Left ventricle myocardium inferior (tissue), 1 donor: Measurements from ENCODE around the gene MRPS34. TPM values are rescaled to one million over a fixed set of nuclear protein-coding genes. Genes with fewer than 3 reads are reported as not detected.
A peak's percentile ranks its signal among the peaks of the same experiment; 100 is the strongest.

Experiments
- DNase-seq: peaks from one replicate; pipeline ENCODE4 v3.0.0-alpha.2; 2020
- H3K27ac ChIP-seq: fragments of 200-600 bp; replicated peaks from 2 replicates; pipeline ENCODE4 v1.8.0; 2021
- H3K27me3 ChIP-seq: fragments of 200-600 bp; 2 replicates; pipeline ENCODE4 v1.8.0; 2021; ENCODE audit warnings: low read depth
- H3K36me3 ChIP-seq: fragments of 200-600 bp; 2 replicates; pipeline ENCODE4 v1.8.0; 2021
- H3K4me1 ChIP-seq: fragments of 200-600 bp; 2 replicates; pipeline ENCODE4 v1.8.0; 2021
- H3K4me3 ChIP-seq: fragments of 200-600 bp; 2 replicates; pipeline ENCODE4 v1.8.0; 2021; ENCODE audit warnings: mild to moderate bottlenecking, moderate library complexity
- H3K9me3 ChIP-seq: fragments of 200-600 bp; replicated peaks from 2 replicates; pipeline ENCODE4 v1.8.0; 2021
- intact Hi-C: fragments of 100-400 bp; cut with micrococcal nuclease; formaldehyde crosslinking; loops from one replicate; pipeline ENCODE4 v1.11.0; 2022
- long read RNA-seq: library from polyadenylated mRNA; unstranded; transcript quantifications from one replicate; pipeline ENCODE4 v2.0.0, GENCODE V29; 2021
- total RNA-seq: library from RNA; stranded (reverse); fragmentation: NEBNext Ultra II Directional; extraction: Animal tissue kit (Norgen Biotek cat#: 25700); gene quantifications from one replicate; pipeline ENCODE4 v1.2.1, GENCODE V29; 2021
- TF ChIP-seq, protein P1 (sequence below): fragments of 200-600 bp; IDR thresholded peaks from 2 replicates; pipeline ENCODE4 v1.8.0; 2021; ENCODE audit warnings: antibody characterized with exemption, mild to moderate bottlenecking, borderline replicate concordance
- donor health status: DM: no; HTN: yes; CAD: no; lungs with severe emphysema.

Gene MRPS34
- 78.0 TPM for total RNA-seq
- long read RNA-seq, transcript MRPS34-201 (3 exons, 1,040 nt), result minor isoform, 6 of 123 reads
- long read RNA-seq, transcript MRPS34-202 (3 exons, 1,024 nt), result major isoform, 104 of 123 reads
- long read RNA-seq, partial matches to known transcripts, result 2 of 123 reads
- long read RNA-seq, other reads (novel, unspliced or antisense), result 10 of 123 reads

- Histone ChIP-seq H3K4me1 (peaks cover 65% of the 10 kb centered on the region), H3K27me3 (no peaks in the 10 kb centered on the region), H3K4me3 (peak within 1 kb of the TSS; percentile 92), H3K27ac (peak within 1 kb of the TSS; percentile 95), H3K9me3 (no peaks in the 10 kb centered on the region), H3K36me3 (peaks cover 45% of the 10 kb centered on the region)
- intact Hi-C loops, result no loop called here
- TF ChIP-seq, protein P1, sequence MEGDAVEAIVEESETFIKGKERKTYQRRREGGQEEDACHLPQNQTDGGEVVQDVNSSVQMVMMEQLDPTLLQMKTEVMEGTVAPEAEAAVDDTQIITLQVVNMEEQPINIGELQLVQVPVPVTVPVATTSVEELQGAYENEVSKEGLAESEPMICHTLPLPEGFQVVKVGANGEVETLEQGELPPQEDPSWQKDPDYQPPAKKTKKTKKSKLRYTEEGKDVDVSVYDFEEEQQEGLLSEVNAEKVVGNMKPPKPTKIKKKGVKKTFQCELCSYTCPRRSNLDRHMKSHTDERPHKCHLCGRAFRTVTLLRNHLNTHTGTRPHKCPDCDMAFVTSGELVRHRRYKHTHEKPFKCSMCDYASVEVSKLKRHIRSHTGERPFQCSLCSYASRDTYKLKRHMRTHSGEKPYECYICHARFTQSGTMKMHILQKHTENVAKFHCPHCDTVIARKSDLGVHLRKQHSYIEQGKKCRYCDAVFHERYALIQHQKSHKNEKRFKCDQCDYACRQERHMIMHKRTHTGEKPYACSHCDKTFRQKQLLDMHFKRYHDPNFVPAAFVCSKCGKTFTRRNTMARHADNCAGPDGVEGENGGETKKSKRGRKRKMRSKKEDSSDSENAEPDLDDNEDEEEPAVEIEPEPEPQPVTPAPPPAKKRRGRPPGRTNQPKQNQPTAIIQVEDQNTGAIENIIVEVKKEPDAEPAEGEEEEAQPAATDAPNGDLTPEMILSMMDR, result peak; percentile 79
- peak; percentile 86 for DNase-seq
These were observed at the start of gene MRPS34 for GRCh38 chr16:1772908-1773702. MRPS34 (minus strand) TSS chr16:1773134; CDS start chr16:1773119, 15 bp downstream.

- TF ChIP-seq, protein P1, result no peak
- Histone ChIP-seq H3K27me3 (no peaks in the 10 kb centered on the region), H3K4me1 (peaks cover 32% of the 10 kb centered on the region), H3K27ac (no peak overlapping the region), H3K36me3 (peaks cover 59% of the 10 kb centered on the region), H3K4me3 (no peak overlapping the region), H3K9me3 (no peaks in the 10 kb centered on the region)
- DNase-seq, result no peak
- intact Hi-C loops, result no loop called here
These were observed 49.1 kb upstream of the MRPS34 start for GRCh38 chr16:1821861-1822611.

- peaks cover 70% of the 10 kb centered on the region for H3K36me3 ChIP-seq
These were observed 48.0 kb upstream of the MRPS34 start for GRCh38 chr16:1820946-1821290.

GRCh38 chr16:1820096-1820945 lies 47.4 kb upstream of the MRPS34 start:
- no peak for DNase-seq
- Histone ChIP-seq H3K36me3 (peaks cover 76% of the 10 kb centered on the region), H3K9me3 (no peaks in the 10 kb centered on the region), H3K4me3 (no peak overlapping the region), H3K27me3 (no peaks in the 10 kb centered on the region), H3K27ac (no peak overlapping the region), H3K4me1 (peaks cover 22% of the 10 kb centered on the region)
- intact Hi-C loops, result no loop called here
- TF ChIP-seq, protein P1, result no peak

More at GRCh38 chr16:1820946-1821290, 48.0 kb upstream of the MRPS34 start:
- Histone ChIP-seq H3K4me3 (no peak overlapping the region), H3K27me3 (no peaks in the 10 kb centered on the region), H3K4me1 (peaks cover 28% of the 10 kb centered on the region), H3K27ac (no peak overlapping the region), H3K9me3 (no peaks in the 10 kb centered on the region)
- no peak for DNase-seq
- TF ChIP-seq, protein P1, result no peak
- intact Hi-C loops, result no loop called here

- H3K27me3 ChIP-seq, result no peaks in the 10 kb centered on the region
- peaks cover 15% of the 10 kb centered on the region for H3K4me1 ChIP-seq
- TF ChIP-seq, protein P1, result no peak
- no peak for DNase-seq
- intact Hi-C loops, result no loop called here
- H3K4me3 ChIP-seq, result no peak overlapping the region
- H3K36me3 ChIP-seq, result peaks cover 82% of the 10 kb centered on the region
- no peak overlapping the region for H3K27ac ChIP-seq
- H3K9me3 ChIP-seq, result no peaks in the 10 kb centered on the region
These were observed 46.7 kb upstream of the MRPS34 start for GRCh38 chr16:1819611-1820010.
